Globus pallidus (tissue), 1 donor: Measurements from ENCODE around the gene EHD1.

Experiments
- DNase-seq: peaks from one replicate; pipeline ENCODE4 v3.0.0-alpha.2; 2015; ENCODE audit warnings: low spot score

EHD1 gene

GRCh38 chr11:64872790-64873488 lies 5.5 kb downstream of the EHD1 start:
- no peak for DNase-seq

DNA sequence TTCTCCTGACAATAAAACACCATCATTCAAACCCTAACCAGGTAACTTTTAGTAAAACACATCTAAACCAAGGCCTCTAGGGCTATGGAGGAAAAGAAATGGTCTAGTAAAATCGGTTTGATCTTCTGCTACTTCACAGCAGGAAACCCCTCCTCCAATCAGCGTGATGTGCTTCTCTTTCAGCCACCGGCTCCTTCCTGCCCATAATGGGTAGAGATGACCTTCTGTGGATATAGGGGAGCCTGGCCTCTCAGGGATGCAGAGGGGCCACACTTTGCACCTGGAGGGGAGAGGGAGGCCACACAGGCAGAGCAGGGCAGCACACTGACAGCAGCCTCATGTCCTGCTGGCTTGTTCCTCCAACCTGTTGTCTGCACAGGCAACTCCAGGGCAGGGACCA lies 6.9 kb downstream of the EHD1 start:
- no peak for DNase-seq

DNA sequence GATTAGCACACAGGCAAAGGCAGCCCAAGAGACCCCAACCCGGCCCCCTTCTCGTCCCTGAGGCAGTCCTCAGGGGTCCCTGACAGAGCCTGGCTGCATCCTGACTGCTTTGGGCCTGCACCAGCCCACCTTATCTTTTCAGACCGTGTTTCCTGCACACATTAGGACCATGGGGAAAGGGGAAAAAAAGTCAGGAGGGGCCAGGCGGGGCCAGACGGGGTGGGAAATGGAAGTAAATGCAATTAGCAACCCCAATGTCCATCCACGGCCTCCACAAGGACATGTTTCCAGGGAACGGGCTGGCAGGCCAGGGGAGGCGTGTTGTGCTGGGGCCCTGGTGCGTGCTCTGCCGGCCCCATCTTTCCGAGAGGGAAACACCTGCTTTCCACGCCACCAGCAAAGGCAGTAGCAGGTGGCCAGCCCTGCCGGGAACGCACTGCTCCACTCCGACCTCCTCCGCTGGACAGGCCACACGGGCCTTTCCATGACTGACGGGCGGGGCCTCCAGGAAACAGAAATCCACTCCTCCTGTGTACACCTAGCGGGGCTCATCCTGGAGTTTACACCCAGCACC lies 7.4 kb downstream of the EHD1 start:
- no peak for DNase-seq

DNA sequence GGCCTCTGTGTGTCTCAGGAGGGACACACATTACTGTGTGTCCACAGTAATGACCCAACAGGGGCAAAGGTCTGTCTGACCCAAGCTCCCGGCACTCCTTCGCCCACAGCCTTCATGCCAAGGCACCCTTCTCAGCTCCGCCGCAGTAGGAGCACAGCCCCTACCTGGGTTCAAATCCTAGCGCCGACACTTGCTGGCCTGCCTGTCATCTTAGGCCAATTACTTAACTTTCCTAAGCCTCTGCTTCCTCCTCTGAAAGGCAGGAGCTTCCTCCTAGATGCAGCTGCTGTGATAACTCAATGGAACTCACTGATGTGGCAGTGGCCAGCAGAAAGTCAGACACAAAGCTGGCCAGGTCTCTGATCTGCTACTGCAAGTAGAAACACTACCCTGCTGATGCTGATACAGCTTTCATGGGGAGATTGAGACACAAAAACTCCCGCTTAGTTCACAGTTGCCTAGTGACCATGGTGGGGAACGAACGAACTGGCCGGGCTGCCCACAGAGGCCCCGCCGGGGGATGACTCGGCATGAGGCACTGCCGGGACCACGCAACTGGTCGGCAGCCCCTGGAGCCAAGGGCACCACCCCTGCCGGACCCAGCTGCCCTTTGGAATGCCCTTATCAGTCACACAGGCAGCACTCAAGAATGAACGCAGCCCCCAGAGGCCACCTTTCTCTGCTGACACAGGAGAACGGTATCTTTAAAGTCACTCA lies 8.1 kb downstream of the EHD1 start:
- no peak for DNase-seq

GRCh38 chr11:64869571-64870175 lies 8.7 kb downstream of the EHD1 start:
- DNase-seq, result no peak

GRCh38 chr11:64868904-64869570 lies 9.4 kb downstream of the EHD1 start:
- no peak for DNase-seq

- DNase-seq, result no peak
These were observed 10.5 kb downstream of the EHD1 start for GRCh38 chr11:64867748-64868462.

DNA sequence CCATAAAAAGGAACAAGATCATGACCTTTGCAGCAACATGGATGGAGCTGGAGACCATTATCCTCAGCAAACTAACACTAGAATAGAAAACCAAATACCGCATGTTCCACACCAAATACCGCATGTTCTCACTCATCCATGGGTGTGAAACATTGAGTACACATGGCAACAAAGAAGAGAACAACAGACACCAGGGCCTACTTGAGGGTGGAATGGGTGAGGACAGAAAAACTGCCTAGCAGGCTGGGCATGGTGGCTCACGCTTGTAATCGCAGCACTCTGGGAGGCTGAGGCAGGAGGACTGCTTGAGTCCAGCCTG lies 12.3 kb downstream of the EHD1 start:
- DNase-seq, result no peak

DNA sequence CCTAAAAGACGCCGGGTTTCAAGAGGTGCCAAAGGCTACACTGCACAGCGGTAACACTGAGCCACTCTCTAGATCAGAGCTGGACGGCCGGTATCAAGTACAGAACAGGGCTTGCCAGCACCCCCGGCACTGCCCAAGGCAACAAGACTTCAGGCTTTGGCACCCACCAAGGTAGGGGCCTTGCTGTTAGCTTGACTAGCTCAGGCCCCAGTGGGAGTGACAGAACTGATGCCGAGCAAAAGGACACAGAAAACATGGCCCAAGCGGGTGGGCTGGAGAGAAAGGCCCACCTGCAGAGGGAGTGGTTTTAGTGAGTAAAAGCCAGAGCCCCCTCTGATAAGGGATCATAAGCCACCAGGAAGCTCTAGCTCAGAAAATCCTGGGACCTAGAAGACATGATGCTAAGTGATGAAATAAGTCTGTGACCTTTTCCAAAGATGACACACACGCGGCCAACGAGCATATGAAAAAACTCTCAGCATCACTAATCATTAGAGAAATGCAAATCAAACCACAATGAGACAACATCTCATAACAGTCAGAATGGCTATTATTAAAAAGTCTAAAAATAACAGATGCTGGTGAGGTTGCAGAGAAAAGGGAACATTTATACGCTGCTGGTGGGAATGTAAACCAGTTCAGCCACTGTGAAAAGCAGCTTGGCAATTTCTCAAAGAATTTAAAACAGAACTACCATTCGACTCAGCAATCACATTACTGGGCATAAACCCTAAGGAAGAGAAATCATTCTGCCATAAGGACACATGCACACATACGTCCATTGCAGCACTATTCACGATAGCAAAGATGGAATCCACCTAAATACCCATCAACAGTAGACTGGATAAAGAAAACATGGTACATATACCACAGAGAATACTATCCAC lies 12.9 kb downstream of the EHD1 start:
- no peak for DNase-seq

DNA sequence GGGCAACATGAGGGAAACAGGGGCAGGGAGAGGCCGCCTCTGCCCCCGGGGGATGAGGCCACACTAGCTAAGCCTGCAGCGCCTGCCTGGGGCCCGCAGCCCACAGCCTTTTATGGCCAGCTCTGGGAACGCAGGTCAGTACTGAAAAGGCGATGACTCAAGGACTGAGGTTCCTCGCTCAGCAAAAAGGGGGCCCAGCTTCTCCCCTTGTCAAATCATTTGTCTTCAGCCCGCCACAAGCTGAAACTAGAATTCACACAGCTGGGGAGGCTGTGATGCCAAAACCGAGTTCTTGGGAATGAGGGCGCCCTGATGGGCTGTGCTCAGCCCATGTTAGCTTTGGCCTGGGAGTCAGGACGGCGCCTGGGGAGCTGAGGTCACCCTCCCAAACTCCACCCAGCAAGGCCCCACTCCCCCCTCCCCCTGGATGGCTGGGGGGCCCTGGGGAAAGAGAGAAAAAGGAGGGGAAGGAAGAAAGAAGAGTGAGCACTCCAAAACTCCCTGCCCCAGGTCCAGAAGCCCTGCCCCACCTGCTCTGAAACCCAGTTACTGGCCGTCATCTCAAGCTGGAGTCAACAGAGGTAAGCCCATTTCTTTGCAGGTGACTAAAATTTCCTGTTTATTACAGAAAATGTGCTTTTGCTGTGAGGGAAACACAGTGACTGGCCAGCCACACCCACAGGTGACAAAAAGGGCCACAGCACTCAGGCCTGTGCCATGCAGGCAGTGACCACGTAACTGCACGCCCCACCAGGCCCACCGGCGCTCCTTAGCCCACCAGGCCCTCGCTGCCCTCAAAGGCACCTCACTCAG lies 13.7 kb downstream of the EHD1 start:
- DNase-seq, result no peak

DNA sequence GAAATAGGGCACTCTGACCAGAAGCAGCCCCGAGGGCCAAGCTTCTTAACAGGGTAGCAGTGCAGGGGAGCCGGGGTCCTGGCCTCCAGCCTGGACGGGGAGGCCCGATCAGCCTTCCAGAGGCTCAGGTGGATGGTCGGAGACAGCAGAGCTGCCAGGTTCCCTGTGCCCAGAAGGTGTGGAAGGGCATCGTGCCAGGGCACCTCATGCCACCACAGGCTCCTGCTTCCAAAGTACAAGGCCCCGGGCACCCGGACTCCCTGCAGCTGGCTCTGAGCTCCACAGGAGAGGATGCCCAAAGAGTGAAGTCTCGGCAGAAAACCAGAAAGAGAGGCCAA lies 14.3 kb downstream of the EHD1 start:
- DNase-seq, result no peak

GRCh38 chr11:64863391-64864060 lies 14.9 kb downstream of the EHD1 start:
- no peak for DNase-seq

DNA sequence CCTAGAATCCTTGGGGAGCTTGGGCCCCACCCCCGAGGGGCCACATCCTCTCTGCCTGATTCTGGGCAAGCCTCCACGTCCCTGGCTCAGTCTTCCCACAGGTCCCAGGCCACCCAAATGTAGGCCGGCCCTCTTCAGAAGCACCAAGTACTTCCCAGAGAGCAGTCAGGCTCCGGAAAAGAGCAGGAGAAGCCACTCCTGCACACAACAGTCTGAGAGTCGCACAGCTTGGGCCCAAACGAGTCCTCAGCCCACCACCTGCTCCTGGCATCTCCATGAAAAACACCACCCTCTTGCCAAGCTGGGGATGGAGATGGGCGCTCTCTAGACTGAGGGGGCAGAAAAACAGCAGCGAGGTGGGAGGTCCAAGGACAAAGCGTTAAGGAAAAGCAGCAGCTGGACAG lies 15.4 kb downstream of the EHD1 start:
- no peak for DNase-seq

GRCh38 chr11:64861227-64861975 lies 17.0 kb downstream of the EHD1 start:
- no peak for DNase-seq

GRCh38 chr11:64859542-64860414 lies 18.6 kb downstream of the EHD1 start:
- DNase-seq, result no peak

DNA sequence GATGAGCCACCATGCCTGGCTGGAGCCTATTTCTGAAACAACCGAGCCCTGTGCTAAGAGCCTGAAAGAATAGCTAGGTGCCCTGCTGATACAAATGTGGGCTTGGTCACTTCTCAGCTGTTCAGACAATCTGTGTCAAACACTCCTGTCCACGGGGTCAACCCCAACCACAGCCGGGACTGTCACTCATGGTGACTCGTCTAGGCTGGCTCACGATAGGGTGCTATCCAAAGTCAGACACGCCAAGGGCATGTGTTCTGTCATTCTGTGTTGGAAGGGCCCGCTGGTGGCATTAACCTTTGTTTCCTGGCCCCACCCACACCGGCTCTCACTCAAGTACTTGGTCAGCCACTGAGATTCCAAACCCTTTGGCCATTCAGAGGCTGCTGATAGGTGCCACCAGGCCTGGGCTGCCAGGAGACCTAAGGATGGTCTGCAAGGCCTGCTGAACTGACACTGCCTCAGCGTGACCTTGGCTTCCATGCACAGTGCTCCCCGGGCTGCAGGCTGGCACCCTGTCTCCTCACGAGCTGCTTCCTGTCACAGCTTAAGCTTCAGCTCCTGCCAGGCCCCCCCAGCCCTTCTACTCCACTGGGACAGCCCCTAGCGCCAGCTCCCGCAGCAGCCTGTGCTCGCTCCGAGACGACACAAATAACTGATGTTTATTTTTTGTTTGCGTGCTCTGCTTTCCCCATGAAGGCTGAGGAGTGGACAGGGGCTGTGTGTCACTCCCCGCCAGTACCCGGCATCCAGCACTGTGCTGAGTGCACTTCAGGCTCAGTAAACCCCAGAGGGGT lies 19.8 kb downstream of the EHD1 start:
- no peak for DNase-seq

- no peak for DNase-seq
These were observed 20.9 kb downstream of the EHD1 start for GRCh38 chr11:64857485-64857884.
